ENCODE measurements around the gene PDZK1.

Gene PDZK1

GRCh38 chr1:145720878-145721671 lies 13.9 kb upstream of the PDZK1 start (continued):
- TF ChIP-seq MZF1 (tag by site-specific recombination; IDR thresholded peaks at IDR 0.05; ENCODE audit: borderline replicate concordance) (no peak), ZNF707 (tag by site-specific recombination; IDR thresholded peaks at IDR 0.05) (no peak), HIC1 (tag by site-specific recombination; IDR thresholded peaks at IDR 0.05) (peak; percentile 75), ZIC2 (tag by site-specific recombination; IDR thresholded peaks at IDR 0.05) (peak; percentile 78), ZBTB1 (tag by site-specific recombination; IDR thresholded peaks at IDR 0.05) (no peak), GLIS2 (tag by site-specific recombination; IDR thresholded peaks at IDR 0.05) (peak; percentile 90), SALL2 (tag by site-specific recombination; IDR thresholded peaks at IDR 0.05; ENCODE audit: borderline replicate concordance) (no peak), ZNF704 (tag by site-specific recombination; IDR thresholded peaks at IDR 0.05) (no peak), ZNF621 (tag by site-specific recombination; IDR thresholded peaks at IDR 0.05) (no peak), ZNF658 (tag by site-specific recombination; IDR thresholded peaks at IDR 0.05) (no peak), ZBTB17 (tag by site-specific recombination; IDR thresholded peaks at IDR 0.05) (peak; percentile 65), ZNF785 (tag by site-specific recombination; IDR thresholded peaks at IDR 0.05) (no peak), ZNF354C (tag by site-specific recombination; IDR thresholded peaks at IDR 0.05; ENCODE audit: borderline replicate concordance, low read depth) (no peak), GLIS1 (tag by site-specific recombination; IDR thresholded peaks at IDR 0.05) (peak; percentile 88), ZNF580 (tag by site-specific recombination; IDR thresholded peaks at IDR 0.05) (peak; percentile 14; the same call in 1 of the 2 replicates), KLF16 (tag by site-specific recombination; IDR thresholded peaks at IDR 0.05) (peak; percentile 51; the same call in 1 of the 2 replicates), ZNF501 (tag by site-specific recombination; IDR thresholded peaks at IDR 0.05) (0 out of 2 replicates have a peak, but pooled peaks have one; percentile 24), ZNF433 (tag by site-specific recombination; IDR thresholded peaks at IDR 0.05; ENCODE audit: low read depth) (no peak), ZFP41 (tag by site-specific recombination; IDR thresholded peaks at IDR 0.05; ENCODE audit: borderline replicate concordance) (no peak), WT1 (tag by site-specific recombination; IDR thresholded peaks at IDR 0.05) (no peak), KLF9 (tag by site-specific recombination; IDR thresholded peaks at IDR 0.05; ENCODE audit: low read depth) (0 out of 2 replicates have a peak, but pooled peaks have one; percentile 31), ZSCAN30 (tag by site-specific recombination; IDR thresholded peaks at IDR 0.05) (peak; percentile 43; the same call in 1 of the 2 replicates), ZNF214 (tag by site-specific recombination; IDR thresholded peaks at IDR 0.05; ENCODE audit: borderline replicate concordance) (no peak), ZNF302 (tag by site-specific recombination; IDR thresholded peaks at IDR 0.05; ENCODE audit: low read depth) (no peak), ZNF138 (tag by site-specific recombination; IDR thresholded peaks at IDR 0.05; ENCODE audit: borderline replicate concordance) (no peak), ZNF529 (tag by site-specific recombination; IDR thresholded peaks at IDR 0.05; ENCODE audit: insufficient replicate concordance) (no peak), ZNF211 (tag by site-specific recombination; IDR thresholded peaks at IDR 0.05; ENCODE audit: low read depth) (no peak), ZNF426 (tag by site-specific recombination; IDR thresholded peaks at IDR 0.05) (no peak), SP2 (tag by site-specific recombination; IDR thresholded peaks at IDR 0.05) (no peak), GFI1B (tag by site-specific recombination; IDR thresholded peaks at IDR 0.05) (no peak)
- TF ChIP-seq, protein P1, sequence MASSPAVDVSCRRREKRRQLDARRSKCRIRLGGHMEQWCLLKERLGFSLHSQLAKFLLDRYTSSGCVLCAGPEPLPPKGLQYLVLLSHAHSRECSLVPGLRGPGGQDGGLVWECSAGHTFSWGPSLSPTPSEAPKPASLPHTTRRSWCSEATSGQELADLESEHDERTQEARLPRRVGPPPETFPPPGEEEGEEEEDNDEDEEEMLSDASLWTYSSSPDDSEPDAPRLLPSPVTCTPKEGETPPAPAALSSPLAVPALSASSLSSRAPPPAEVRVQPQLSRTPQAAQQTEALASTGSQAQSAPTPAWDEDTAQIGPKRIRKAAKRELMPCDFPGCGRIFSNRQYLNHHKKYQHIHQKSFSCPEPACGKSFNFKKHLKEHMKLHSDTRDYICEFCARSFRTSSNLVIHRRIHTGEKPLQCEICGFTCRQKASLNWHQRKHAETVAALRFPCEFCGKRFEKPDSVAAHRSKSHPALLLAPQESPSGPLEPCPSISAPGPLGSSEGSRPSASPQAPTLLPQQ (tag by site-specific recombination; IDR thresholded peaks at IDR 0.05) = peak; percentile 75
- TF ChIP-seq, protein P2, sequence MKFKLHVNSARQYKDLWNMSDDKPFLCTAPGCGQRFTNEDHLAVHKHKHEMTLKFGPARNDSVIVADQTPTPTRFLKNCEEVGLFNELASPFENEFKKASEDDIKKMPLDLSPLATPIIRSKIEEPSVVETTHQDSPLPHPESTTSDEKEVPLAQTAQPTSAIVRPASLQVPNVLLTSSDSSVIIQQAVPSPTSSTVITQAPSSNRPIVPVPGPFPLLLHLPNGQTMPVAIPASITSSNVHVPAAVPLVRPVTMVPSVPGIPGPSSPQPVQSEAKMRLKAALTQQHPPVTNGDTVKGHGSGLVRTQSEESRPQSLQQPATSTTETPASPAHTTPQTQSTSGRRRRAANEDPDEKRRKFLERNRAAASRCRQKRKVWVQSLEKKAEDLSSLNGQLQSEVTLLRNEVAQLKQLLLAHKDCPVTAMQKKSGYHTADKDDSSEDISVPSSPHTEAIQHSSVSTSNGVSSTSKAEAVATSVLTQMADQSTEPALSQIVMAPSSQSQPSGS (tag by site-specific recombination; IDR thresholded peaks at IDR 0.05; ENCODE audit: low read depth) = no peak
- TF ChIP-seq, protein P3, sequence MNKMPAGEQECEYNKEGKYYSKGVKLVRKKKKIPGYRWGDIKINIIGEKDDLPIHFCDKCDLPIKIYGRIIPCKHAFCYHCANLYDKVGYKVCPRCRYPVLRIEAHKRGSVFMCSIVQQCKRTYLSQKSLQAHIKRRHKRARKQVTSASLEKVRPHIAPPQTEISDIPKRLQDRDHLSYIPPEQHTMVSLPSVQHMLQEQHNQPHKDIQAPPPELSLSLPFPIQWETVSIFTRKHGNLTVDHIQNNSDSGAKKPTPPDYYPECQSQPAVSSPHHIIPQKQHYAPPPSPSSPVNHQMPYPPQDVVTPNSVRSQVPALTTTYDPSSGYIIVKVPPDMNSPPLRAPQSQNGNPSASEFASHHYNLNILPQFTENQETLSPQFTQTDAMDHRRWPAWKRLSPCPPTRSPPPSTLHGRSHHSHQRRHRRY (tag by site-specific recombination; IDR thresholded peaks at IDR 0.05) = no peak
